ENCODE data around the gene SAMHD1. TPM values are rescaled to one million over a fixed set of nuclear protein-coding genes. Genes with fewer than 3 reads are reported as not detected.

SAMHD1 gene
- total and polyA plus RNA-seq, 2 of the 13 experiments (the other 11 are each of a cell fraction or from before 2014, with no cell fraction given) = 16.9 to 43.5 TPM

- no peak for TF ChIP-seq MBD4 (IDR thresholded peaks at IDR 0.05; ENCODE audit: borderline replicate concordance, low read length)
- peak; percentile 96 for TF ChIP-seq KDM2A (CRISPR knock-in tag; IDR thresholded peaks at IDR 0.05; ENCODE audit: borderline replicate concordance, low read depth)
- TF ChIP-seq ZFP62 (CRISPR knock-in tag; IDR thresholded peaks at IDR 0.05) = no peak
- no peak for TF ChIP-seq SOX6 (IDR thresholded peaks at IDR 0.05)
- 0 out of 2 replicates have a peak, but pooled peaks have one; percentile 64 for TF ChIP-seq SOX6 (CRISPR knock-in tag; IDR thresholded peaks at IDR 0.05)
- TF ChIP-seq, protein P1, sequence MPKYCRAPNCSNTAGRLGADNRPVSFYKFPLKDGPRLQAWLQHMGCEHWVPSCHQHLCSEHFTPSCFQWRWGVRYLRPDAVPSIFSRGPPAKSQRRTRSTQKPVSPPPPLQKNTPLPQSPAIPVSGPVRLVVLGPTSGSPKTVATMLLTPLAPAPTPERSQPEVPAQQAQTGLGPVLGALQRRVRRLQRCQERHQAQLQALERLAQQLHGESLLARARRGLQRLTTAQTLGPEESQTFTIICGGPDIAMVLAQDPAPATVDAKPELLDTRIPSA (CRISPR knock-in tag; IDR thresholded peaks at IDR 0.05; ENCODE audit: borderline replicate concordance) = no peak
- TF ChIP-seq TRIM22 (IDR thresholded peaks at IDR 0.05) = no peak
- no peak for TF ChIP-seq ZNF276 (CRISPR knock-in tag; IDR thresholded peaks at IDR 0.05; ENCODE audit: low read depth)
- peak; percentile 67 for TF ChIP-seq GATAD2A (CRISPR knock-in tag; IDR thresholded peaks at IDR 0.05)
- TF ChIP-seq STAT5B (CRISPR knock-in tag; IDR thresholded peaks at IDR 0.05) = no peak
- no peak for TF ChIP-seq EZH2 (conservative IDR thresholded peaks at IDR 0.05; ENCODE audit: low read depth, low read length)
- TF ChIP-seq ZFX (CRISPR knock-in tag; IDR thresholded peaks at IDR 0.05; ENCODE audit: low read depth) = peak; percentile 63; the same call in 1 of the 2 replicates
- TF ChIP-seq, protein P2, sequence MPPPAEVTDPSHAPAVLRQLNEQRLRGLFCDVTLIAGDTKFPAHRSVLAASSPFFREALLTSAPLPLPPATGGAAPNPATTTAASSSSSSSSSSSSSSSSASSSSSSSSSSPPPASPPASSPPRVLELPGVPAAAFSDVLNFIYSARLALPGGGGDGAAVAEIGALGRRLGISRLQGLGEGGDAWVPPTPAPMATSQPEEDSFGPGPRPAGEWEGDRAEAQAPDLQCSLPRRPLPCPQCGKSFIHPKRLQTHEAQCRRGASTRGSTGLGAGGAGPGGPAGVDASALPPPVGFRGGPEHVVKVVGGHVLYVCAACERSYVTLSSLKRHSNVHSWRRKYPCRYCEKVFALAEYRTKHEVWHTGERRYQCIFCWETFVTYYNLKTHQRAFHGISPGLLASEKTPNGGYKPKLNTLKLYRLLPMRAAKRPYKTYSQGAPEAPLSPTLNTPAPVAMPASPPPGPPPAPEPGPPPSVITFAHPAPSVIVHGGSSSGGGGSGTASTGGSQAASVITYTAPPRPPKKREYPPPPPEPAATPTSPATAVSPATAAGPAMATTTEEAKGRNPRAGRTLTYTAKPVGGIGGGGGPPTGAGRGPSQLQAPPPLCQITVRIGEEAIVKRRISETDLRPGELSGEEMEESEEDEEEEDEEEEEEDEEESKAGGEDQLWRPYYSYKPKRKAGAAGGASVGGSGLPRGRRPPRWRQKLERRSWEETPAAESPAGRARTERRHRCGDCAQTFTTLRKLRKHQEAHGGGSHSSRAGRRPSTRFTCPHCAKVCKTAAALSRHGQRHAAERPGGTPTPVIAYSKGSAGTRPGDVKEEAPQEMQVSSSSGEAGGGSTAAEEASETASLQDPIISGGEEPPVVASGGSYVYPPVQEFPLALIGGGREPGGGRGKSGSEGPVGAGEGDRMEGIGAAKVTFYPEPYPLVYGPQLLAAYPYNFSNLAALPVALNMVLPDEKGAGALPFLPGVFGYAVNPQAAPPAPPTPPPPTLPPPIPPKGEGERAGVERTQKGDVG (CRISPR knock-in tag; IDR thresholded peaks at IDR 0.05; ENCODE audit: borderline replicate concordance) = 0 out of 2 replicates have a peak, but pooled peaks have one; percentile 69
- TF ChIP-seq, protein P3, sequence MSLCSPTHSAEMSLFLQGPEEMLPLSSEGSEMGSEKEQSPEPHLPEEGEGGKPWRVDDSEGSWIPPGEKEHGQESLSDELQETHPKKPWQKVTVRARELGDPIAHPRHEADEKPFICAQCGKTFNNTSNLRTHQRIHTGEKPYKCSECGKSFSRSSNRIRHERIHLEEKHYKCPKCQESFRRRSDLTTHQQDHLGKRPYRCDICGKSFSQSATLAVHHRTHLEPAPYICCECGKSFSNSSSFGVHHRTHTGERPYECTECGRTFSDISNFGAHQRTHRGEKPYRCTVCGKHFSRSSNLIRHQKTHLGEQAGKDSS (CRISPR knock-in tag; IDR thresholded peaks at IDR 0.05; ENCODE audit: borderline replicate concordance, low read depth) = peak; percentile 52; the same call in 1 of the 2 replicates
- TF ChIP-seq ZNF615 (CRISPR knock-in tag; IDR thresholded peaks at IDR 0.05; ENCODE audit: borderline replicate concordance) = no peak
- TF ChIP-seq TFAP4 (IDR thresholded peaks at IDR 0.05; ENCODE audit: borderline replicate concordance, low read depth) = no peak
- peak; percentile 94 for TF ChIP-seq SIX1 (CRISPR knock-in tag; IDR thresholded peaks at IDR 0.05; ENCODE audit: borderline replicate concordance)
- TF ChIP-seq, protein P4, sequence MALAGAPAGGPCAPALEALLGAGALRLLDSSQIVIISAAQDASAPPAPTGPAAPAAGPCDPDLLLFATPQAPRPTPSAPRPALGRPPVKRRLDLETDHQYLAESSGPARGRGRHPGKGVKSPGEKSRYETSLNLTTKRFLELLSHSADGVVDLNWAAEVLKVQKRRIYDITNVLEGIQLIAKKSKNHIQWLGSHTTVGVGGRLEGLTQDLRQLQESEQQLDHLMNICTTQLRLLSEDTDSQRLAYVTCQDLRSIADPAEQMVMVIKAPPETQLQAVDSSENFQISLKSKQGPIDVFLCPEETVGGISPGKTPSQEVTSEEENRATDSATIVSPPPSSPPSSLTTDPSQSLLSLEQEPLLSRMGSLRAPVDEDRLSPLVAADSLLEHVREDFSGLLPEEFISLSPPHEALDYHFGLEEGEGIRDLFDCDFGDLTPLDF (CRISPR knock-in tag; IDR thresholded peaks at IDR 0.05) = peak; percentile 61; the same call in 1 of the 2 replicates
Observed at GRCh38 chr20:36886859-36887751, 64.4 kb downstream of the SAMHD1 start (continued).
